Renal cortex interstitium (tissue), 11 donors: ENCODE results near the gene FICD. TPM values are rescaled to one million over a fixed set of nuclear protein-coding genes. Genes with fewer than 3 reads are reported as not detected.

Experiments
- DNase-seq, 11 donors: peaks; one replicate each; pipeline ENCODE4 v3.0.0-alpha.2; 2013; ENCODE audit warnings: low read depth in 9 of 11, low spot score in 4 of 11; ENCODE audit errors: extremely low read depth in 1 of 11
- polyA plus RNA-seq, 3 donors: library from polyadenylated mRNA; unstranded; fragments of 120-200 nt; gene quantifications; one replicate each; pipeline ENCODE4 v1.2.1, GENCODE V29; 2013; ENCODE audit not compliant: insufficient read length in 3 of 3

Gene FICD
- polyA plus RNA-seq, 3 donors: 3.0 to 4.0 (median 3.7) TPM

DNA sequence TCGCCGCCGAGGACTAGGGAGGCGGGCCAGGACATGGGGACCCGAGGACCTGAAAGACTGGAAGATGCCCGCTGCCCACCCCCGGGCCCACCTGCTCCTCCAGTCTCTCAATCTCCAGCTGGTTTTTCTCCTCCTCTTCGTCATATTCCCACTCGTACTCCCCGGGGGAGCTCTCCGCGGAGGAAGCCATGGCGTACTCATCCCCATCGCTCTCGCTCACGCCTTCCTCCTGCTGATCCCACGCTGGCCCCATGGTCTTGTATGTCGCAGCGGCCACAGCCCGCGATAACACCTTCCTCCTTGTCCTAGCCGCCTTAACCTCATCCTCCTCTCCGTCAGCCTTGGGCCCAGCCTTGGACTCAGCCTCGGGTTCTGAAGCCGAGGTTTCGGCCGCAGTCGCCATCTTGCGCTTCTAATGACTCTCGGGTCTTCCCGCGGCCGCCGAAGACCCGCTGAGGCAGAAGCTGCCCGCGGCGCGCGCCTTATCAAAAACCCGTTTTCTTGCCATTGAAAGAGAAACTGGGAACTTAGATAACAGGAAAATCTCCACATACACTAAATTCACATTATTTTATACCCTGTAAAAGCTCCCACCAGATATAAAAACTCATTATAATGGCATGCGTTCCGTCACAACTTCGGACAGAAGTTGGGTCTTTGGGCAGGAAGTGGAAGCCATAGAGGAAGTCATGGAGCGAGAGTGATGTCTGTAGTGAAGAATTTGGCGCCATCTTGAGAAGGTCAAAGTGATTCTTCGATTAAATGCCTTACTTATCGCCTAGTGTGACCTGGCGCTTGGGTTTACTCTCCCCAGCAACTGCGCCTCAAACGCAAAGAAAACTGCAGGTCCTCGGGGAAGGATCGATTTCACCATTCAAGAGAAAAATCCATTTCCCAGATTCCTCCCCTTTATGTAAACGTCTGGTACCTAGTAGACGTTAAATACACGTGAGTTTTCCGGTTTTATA is 46.0 kb downstream of the FICD start, which contains the start of gene SART3:
Gene SART3 (minus strand): TSS at position 422 of the 968 bp plus-strand sequence. CDS start 19 bp downstream, at position 403.
- peak; percentile 74 to 96 (median 86) for DNase-seq

DNA sequence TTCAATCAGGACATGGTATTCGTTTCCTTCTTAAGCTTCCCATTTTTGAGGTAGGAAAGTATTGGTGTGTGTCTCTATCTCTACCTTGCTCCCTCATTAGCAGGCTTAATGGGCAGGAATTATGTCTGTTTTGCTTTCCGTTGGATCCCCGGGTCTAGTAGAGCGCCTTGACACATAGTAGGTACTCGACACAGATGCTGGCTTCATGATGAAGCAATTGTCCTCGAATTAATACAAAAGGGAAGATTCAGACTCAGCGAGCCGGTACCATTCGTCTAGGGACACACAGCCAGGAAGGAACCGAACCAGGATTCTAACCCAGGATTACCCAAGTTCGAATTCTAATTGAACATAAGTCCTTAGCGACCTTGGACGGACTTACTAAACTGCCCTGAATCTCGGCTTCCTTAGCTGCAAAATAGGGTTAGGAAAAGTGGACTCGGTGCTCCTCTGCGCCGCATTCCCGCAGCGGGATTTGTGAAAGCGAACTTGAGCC is 46.8 kb downstream of the FICD start:
- peak in 3 of 11 donors; percentile 12 to 41 (median 13) for DNase-seq

GRCh38 chr12:108562348-108563135 is 47.5 kb downstream of the FICD start, which contains the start of gene ISCU:
TSS of gene ISCU (plus strand) at chr12:108562596. CDS start at chr12:108562623, 27 bp downstream.
- peak; percentile 91 to 99 (median 96) for DNase-seq

- peak; percentile 36 to 82 (median 69) for DNase-seq
Observed at GRCh38 chr12:108563136-108563803, 48.2 kb downstream of the FICD start.

DNA sequence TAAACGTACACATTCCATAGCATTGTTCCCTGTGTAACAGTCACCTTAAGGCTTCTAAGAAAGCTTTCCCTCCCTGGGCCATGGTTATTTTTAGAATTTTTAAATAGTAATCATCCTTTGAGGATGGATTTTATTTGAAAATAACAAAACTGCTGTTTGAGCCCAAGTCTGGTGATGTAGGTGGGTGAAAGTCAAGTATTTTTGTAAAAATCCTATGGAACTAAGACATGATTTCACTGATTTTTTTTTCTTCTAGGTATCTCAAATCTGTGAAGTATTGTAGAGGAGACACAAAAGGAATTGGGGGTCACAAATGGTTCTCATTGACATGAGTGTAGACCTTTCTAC is 48.7 kb downstream of the FICD start:
- DNase-seq: no peak

GRCh38 chr12:108564724-108565123 is 49.6 kb downstream of the FICD start:
- DNase-seq: no peak

DNA sequence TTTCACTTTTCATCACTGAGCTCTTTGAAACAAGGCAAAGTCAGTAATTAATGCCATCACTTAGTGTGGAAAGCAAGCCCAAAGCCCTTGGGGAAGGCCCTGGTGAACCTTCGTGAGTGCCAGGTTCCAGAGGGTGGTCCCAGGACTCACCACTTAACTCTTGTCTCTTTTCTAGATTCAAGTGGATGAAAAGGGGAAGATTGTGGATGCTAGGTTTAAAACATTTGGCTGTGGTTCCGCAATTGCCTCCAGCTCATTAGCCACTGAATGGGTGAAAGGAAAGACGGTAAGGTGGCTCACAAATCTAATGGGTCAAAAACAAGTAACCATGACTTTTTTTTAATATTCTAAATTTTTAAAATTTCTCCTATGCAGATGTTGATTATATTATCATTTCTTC is 50.1 kb downstream of the FICD start:
- no peak for DNase-seq

DNA sequence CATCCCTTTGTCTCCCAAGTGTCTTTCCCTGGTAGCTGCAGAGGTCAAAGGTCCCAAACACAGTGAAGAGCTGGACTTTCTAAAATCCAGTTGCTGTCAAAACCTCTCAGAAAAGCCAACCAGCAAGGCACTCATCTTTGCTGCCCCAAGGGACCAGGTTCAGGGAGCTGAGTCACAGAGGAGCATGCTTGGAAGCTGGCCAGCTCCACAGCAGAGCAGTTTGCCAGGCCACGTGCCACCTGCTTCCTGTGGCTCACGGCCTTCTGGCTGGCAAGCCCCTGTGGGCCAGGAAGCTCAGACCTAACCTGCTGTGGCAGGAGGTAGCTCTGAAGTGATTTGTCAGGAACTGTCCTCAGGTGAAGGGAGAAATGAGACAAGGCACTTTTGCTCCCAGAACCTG is 50.9 kb downstream of the FICD start:
- DNase-seq: no peak

DNA sequence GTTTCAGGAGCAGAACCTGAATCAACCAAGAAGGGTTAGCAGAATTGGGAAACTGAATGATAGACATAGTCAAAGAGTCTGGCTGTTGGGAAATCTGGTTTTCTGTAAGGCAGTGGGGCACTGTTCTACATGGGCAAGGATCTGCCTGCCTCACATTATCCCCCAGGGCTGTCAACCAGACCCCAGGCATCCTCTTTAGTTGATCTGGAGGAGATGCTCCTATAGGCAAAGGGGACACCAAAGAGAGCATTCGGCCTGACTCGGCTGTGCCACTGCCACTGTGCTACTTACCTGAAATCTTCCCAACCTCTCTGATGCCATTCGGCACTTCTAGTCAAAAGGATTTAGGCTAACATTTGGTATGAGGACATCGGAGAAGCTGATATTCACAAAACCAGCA is 51.4 kb downstream of the FICD start:
- DNase-seq: no peak

GRCh38 chr12:108567406-108568337 is 52.6 kb downstream of the FICD start:
- DNase-seq: no peak

GRCh38 chr12:108568338-108569154 is 53.5 kb downstream of the FICD start:
- DNase-seq: no peak

Other genes with a start within 250 kb of the FICD start
- gene CMKLR1, start 176.0 kb upstream of the FICD start, polyA plus RNA-seq: 1 to 10 TPM; 3.8 to 5.1 (median 4.1) TPM
- 10 to 100 TPM; 60.8 to 72.7 (median 61.6) TPM for gene SART3, start 45.9 kb downstream of the FICD start, polyA plus RNA-seq
- 100 to 1,000 TPM; 104 to 115 (median 112) TPM for gene ISCU, start 47.3 kb downstream of the FICD start, polyA plus RNA-seq
- 10 to 100 TPM; 16.8 to 25.9 (median 17.6) TPM for gene TMEM119, start 82.8 kb downstream of the FICD start, polyA plus RNA-seq
- 1 to 10 TPM; 1.7 to 2.5 (median 2.3) TPM for gene SELPLG, start 118.6 kb downstream of the FICD start, polyA plus RNA-seq
- gene CORO1C, start 216.2 kb downstream of the FICD start, polyA plus RNA-seq: 10 to 100 TPM; 56.2 to 65.8 (median 60.5) TPM